Hematopoietic multipotent progenitor cell treated with erythropoietin and hydrocortisone succinate and interleukin-3 and kit ligand, for 17 days (in vitro differentiated cells): ENCODE measurements around the gene PLAAT5.

Experiments
- DNase-seq: peaks from one replicate; pipeline ENCODE4 v3.0.0-alpha.2; 2015; ENCODE audit warnings: low spot score

Gene PLAAT5

GRCh38 chr11:63512816-63513215, 21.8 kb upstream of the PLAAT5 start:
- no peak for DNase-seq

- no peak for DNase-seq
Measured at GRCh38 chr11:63511048-63511748, 20.2 kb upstream of the PLAAT5 start.

GRCh38 chr11:63510360-63511047, 19.5 kb upstream of the PLAAT5 start:
- no peak for DNase-seq

- DNase-seq = no peak
Measured at GRCh38 chr11:63508745-63509144, 17.8 kb upstream of the PLAAT5 start.

- DNase-seq = peak; percentile 13
Measured at GRCh38 chr11:63508009-63508408, 17.0 kb upstream of the PLAAT5 start.

- no peak for DNase-seq
Measured at GRCh38 chr11:63507511-63507910, 16.5 kb upstream of the PLAAT5 start.

- DNase-seq = no peak
Measured at GRCh38 chr11:63506876-63507275, 15.9 kb upstream of the PLAAT5 start.

GRCh38 chr11:63505857-63506528, 15.0 kb upstream of the PLAAT5 start, which contains the start of gene LGALS12:
Gene LGALS12 (plus strand): TSS chr11:63506084. CDS start chr11:63506459, 375 bp downstream.
- no peak for DNase-seq

GRCh38 chr11:63504933-63505586, 14.1 kb upstream of the PLAAT5 start:
- no peak for DNase-seq

- DNase-seq = no peak
Measured at GRCh38 chr11:63504054-63504453, 13.1 kb upstream of the PLAAT5 start.

- DNase-seq = no peak
Measured at GRCh38 chr11:63503492-63503891, 12.5 kb upstream of the PLAAT5 start.

- no peak for DNase-seq
Measured at GRCh38 chr11:63502252-63502820, 11.4 kb upstream of the PLAAT5 start.

- no peak for DNase-seq
Measured at GRCh38 chr11:63501236-63501635, 10.3 kb upstream of the PLAAT5 start.

- DNase-seq = no peak
Measured at GRCh38 chr11:63499874-63500273, 8.9 kb upstream of the PLAAT5 start.

- DNase-seq = no peak
Measured at GRCh38 chr11:63494975-63495374, 4.0 kb upstream of the PLAAT5 start.

- DNase-seq = no peak
Measured at GRCh38 chr11:63493127-63493526, 2.2 kb upstream of the PLAAT5 start.

- DNase-seq = no peak
Measured at GRCh38 chr11:63492441-63492840, 1.5 kb upstream of the PLAAT5 start.

- peak; percentile 12 for DNase-seq
Measured at GRCh38 chr11:63491636-63492372, 837 bp upstream of the PLAAT5 start.

- no peak for DNase-seq
Measured at GRCh38 chr11:63491240-63491587, 247 bp upstream of the PLAAT5 start.

GRCh38 chr11:63489879-63490278, 1.1 kb downstream of the PLAAT5 start:
- no peak for DNase-seq

- no peak for DNase-seq
Measured at GRCh38 chr11:63488789-63489188, 2.2 kb downstream of the PLAAT5 start.

GRCh38 chr11:63485777-63486176, 5.2 kb downstream of the PLAAT5 start:
- no peak for DNase-seq
